Measurements from ENCODE around the gene FBP1. TPM values are rescaled to one million over a fixed set of nuclear protein-coding genes. Genes with fewer than 3 reads are reported as not detected.
"Not testable (repeated sequence)": the region's sequence is repeated elsewhere in the genome, so short reads cannot be mapped to it uniquely, and the experiment has no call there.

The FBP1 gene
- total RNA-seq, 2 experiments from 2014 or later: 0.39 to 0.47 TPM

DNA sequence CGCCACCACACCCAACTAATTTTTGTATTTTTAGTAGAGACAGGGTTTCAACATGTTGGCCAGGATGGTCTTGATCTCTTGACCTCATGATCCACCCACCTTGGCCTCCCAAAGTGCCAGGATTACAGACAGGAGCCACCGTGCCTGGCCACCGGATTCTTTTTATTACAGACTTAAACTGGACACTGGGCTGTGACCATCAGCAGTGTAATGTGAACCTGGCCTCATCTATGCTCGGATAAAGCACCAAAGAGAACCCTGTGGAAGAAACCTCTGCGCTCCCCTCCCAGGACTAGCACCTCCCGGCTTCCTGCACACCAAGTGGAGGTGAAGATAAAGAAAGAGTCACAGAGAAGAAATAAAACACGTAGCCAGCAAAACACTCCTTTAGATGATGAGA, 46.6 kb downstream of the FBP1 start:
- H3K27me3 Mint-ChIP-seq: peaks cover 14% of the 10 kb centered on the region
- POLR2A ChIA-PET: not testable (repeated sequence)

DNA sequence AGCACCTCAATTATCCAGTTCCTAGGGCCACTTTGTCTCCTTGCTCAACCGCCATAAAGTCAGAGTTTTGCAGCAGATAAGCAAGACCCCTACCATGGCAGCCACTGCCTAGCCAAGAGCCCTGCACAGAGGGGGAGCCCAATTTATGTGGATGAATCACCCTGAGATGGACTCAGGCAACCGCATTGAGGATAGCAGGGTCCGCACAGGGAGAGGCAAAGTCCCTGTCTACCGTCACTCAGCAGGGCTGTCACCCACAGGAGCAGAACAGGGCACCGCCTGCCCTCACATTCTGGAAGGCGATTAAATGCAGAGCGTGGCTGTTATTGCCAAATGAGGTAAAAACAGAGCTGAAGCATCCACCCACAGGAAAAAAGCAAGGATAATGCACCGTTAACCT, 47.4 kb downstream of the FBP1 start:
- Mint-ChIP-seq H3K4me3 (no peak overlapping the region), H3K4me1 (peaks cover 4% of the 10 kb centered on the region), H3K9me3 (ENCODE audit: low read depth) (no peaks in the 10 kb centered on the region), H3K27ac (no peak overlapping the region), H3K27me3 (peaks cover 20% of the 10 kb centered on the region), H3K36me3 (ENCODE audit: low read depth) (no peaks in the 10 kb centered on the region)
- ChIA-PET POLR2A (no interaction called here), CTCF (no interaction called here)
- DNase-seq (no peak), ATAC-seq (no peak)
- intact Hi-C loops (cut with DNase I, micrococcal nuclease): no loop called here

More for the DNA sequence above, 46.6 kb downstream of the FBP1 start:
- H3K36me3 Mint-ChIP-seq (ENCODE audit: low read depth); ATAC-seq; H3K27ac Mint-ChIP-seq; DNase-seq; intact Hi-C loops (cut with DNase I, micrococcal nuclease); H3K4me3 Mint-ChIP-seq; H3K4me1 Mint-ChIP-seq; CTCF ChIA-PET; H3K9me3 Mint-ChIP-seq (ENCODE audit: low read depth): not testable (repeated sequence)

DNA sequence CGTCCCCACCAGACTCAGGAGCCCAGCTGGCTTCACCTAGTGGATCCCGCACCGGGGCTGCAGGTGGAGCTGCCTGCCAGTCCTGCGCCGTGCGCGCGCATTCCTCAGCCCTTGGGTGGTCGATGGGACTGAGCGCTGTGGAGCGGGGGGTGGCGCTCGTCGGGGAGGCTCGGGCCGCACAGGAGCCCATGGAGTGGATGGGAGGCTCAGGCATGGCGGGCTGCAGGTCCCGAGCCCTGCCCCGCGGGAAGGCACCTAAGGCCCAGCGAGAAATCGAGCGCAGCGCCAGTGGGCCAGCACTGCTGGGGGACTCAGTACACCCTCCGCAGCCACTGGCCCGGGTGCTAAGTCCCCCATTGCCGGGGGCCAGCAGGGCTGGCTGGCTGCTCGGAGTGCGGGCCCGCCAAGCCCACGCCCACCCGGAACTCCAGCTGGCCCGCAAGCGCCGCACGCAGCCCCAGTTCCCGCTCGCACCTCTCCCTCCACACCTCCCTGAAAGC, 48.2 kb downstream of the FBP1 start:
- intact Hi-C loops (cut with DNase I, micrococcal nuclease); H3K27ac Mint-ChIP-seq; DNase-seq; H3K36me3 Mint-ChIP-seq (ENCODE audit: low read depth); H3K4me3 Mint-ChIP-seq; POLR2A ChIA-PET; CTCF ChIA-PET; ATAC-seq; H3K9me3 Mint-ChIP-seq (ENCODE audit: low read depth): not testable (repeated sequence)
- Mint-ChIP-seq H3K27me3 (peaks cover 20% of the 10 kb centered on the region), H3K4me1 (peaks cover 11% of the 10 kb centered on the region)

DNA sequence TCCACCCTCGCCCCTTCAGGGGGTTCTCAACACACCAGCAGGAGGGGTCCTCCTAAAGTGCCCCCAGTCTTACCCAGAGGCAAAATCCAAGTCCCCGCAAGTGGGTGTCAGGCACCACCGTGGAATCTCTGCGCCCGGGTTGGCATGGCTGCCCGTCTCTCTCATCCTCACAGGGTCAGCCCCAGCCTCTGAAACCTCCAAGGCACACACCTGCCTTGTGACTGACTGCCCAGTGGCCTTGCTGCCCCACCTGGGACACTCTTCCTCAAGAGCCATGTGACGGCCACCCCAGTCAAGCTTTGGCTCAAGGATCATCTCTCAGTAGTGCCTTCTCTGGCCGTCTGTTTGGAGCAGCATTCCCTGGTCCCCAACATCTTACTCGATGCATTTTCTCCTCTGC, 50.6 kb downstream of the FBP1 start:
- no peak for DNase-seq
- POLR2A ChIA-PET: no interaction called here
- intact Hi-C loops (cut with DNase I, micrococcal nuclease): no loop called here
- H3K27me3 Mint-ChIP-seq: peaks cover 16% of the 10 kb centered on the region
- H3K4me1 Mint-ChIP-seq: peaks cover 25% of the 10 kb centered on the region
- no peak overlapping the region for H3K4me3 Mint-ChIP-seq
- no peaks in the 10 kb centered on the region for H3K36me3 Mint-ChIP-seq (ENCODE audit: low read depth)
- H3K27ac Mint-ChIP-seq: no peak overlapping the region
- CTCF ChIA-PET: interaction anchor here (0.7 kb wide), 1 partner anchor 764 kb away, joined by 7 read pairs; no protein-coding TSS in a partner anchor
- no peaks in the 10 kb centered on the region for H3K9me3 Mint-ChIP-seq (ENCODE audit: low read depth)
- no peak for ATAC-seq

DNA sequence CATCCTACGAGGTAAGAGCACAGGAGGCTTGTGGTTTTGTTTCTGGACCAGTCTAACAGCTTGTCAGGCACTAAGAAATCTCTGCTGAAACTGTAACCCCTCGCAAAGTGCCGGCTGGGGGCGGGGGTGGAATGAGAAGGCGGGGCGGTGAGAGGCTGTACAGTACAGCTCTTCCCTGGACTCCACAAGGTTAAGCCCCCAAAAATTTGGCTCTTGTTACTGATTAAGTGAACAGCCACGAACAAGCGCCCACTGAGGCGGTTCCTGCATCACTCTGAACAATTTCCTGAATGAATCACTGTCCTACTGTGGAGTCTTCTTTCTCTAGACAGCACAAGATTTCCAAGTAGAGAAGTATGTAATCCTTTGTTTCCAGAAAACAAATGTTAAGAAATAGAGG, 52.5 kb downstream of the FBP1 start:
- ATAC-seq (no peak), DNase-seq (peak; percentile 8)
- H3K9me3 Mint-ChIP-seq (ENCODE audit: low read depth): no peaks in the 10 kb centered on the region
- peaks cover 25% of the 10 kb centered on the region for H3K4me1 Mint-ChIP-seq
- no peak overlapping the region for H3K4me3 Mint-ChIP-seq
- ChIA-PET CTCF (interaction anchor here (0.6 to 1.6 kb wide), 4 partner anchors 11 to 1010 kb away, joined by 3 to 4 read pairs (median 3); no protein-coding TSS in a partner anchor), POLR2A (no interaction called here)
- intact Hi-C loops (cut with DNase I, micrococcal nuclease): no loop called here
- H3K36me3 Mint-ChIP-seq (ENCODE audit: low read depth): no peaks in the 10 kb centered on the region
- H3K27me3 Mint-ChIP-seq: peaks cover 16% of the 10 kb centered on the region
- no peak overlapping the region for H3K27ac Mint-ChIP-seq

DNA sequence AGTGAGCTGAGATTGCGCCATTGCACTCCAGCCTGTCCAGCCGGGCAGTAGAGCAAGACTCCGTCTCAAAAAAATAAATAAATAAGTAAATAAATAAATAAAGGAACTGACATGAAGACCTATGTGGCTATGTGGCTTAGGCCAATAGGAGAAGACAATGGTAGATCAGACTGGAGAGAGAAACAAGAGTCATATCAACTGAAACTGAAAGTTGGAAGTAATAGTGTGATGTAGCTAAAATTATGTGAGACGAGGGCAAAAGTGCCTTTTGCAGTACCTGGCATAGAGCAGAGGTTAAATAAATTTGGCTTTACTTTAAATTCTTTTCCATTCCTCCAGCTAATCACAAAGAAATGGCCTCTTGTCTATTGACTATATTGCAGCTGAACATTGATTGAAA, 53.0 kb downstream of the FBP1 start:
- ATAC-seq (peak; percentile 47), DNase-seq (no peak)
- Mint-ChIP-seq H3K9me3 (ENCODE audit: low read depth) (no peaks in the 10 kb centered on the region), H3K36me3 (ENCODE audit: low read depth) (no peaks in the 10 kb centered on the region), H3K4me1 (peaks cover 25% of the 10 kb centered on the region), H3K4me3 (no peak overlapping the region), H3K27ac (no peak overlapping the region), H3K27me3 (peaks cover 14% of the 10 kb centered on the region)
- intact Hi-C loops (cut with DNase I, micrococcal nuclease): no loop called here
- ChIA-PET POLR2A (no interaction called here), CTCF (interaction anchor here (0.6 to 1.6 kb wide), 5 partner anchors 11 to 1009 kb away, joined by 3 to 4 read pairs (median 3); partner anchors contain the start of gene PCAT7)

DNA sequence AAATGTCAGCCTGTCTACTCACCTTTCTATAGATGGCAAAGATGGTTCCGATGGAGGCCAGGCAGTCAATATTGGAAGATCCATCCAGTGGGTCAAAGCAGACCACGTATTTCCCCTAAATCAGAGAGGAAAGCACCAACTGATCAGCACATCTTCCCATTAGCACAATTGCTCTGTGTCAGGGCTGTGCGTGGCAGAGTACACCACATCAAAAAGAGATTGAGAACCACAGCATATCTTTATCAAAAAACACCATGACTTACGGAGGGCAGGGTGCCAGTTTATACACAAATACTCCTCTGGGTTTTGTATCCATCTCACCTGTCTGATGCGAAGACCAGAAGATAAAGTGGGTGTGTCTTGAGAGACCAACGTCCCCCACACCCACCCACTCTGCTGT, 54.8 kb downstream of the FBP1 start:
- peak; percentile 47 for ATAC-seq

DNA sequence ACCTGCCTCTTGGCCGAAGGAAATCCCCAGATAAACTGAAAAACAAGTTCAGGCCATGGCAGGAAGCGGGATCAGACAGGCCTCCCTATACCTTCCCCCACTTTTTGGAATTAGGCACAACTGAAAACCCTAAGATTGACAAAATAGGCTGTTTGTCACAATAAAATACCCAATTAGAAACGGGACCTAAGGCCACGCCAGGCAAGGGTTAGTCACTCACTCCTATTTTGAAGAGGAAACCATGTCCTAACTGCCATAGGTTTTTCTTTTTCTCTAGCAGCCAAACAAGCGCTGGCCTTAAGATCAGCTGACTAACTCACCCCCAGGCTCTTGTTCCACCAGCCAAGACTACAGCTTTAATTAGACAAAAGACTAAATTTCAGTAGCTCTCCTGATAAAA, 57.6 kb downstream of the FBP1 start:
- intact Hi-C loops (cut with DNase I, micrococcal nuclease): no loop called here
- no peak for ATAC-seq
- CTCF ChIA-PET: interaction anchor here (0.5 to 0.6 kb wide), 2 partner anchors 87 to 436 kb away, joined by 3 to 5 read pairs; no protein-coding TSS in a partner anchor
- no peak for DNase-seq
- Mint-ChIP-seq H3K9me3 (ENCODE audit: low read depth) (no peaks in the 10 kb centered on the region), H3K4me3 (no peak overlapping the region), H3K27ac (no peak overlapping the region), H3K36me3 (ENCODE audit: low read depth) (no peaks in the 10 kb centered on the region), H3K27me3 (no peaks in the 10 kb centered on the region), H3K4me1 (peaks cover 20% of the 10 kb centered on the region)
- POLR2A ChIA-PET: no interaction called here

More for the DNA sequence above, 54.8 kb downstream of the FBP1 start:
- no peak overlapping the region for H3K4me3 Mint-ChIP-seq
- intact Hi-C loops (cut with DNase I, micrococcal nuclease): no loop called here
- H3K4me1 Mint-ChIP-seq: peaks cover 25% of the 10 kb centered on the region
- peak; percentile 10 for DNase-seq
- H3K27ac Mint-ChIP-seq: no peak overlapping the region
- H3K27me3 Mint-ChIP-seq: peaks cover 14% of the 10 kb centered on the region
- CTCF ChIA-PET: interaction anchor here (0.8 kb wide), 1 partner anchor 543 kb away, joined by 5 read pairs; no protein-coding TSS in a partner anchor
- POLR2A ChIA-PET: no interaction called here
- H3K9me3 Mint-ChIP-seq (ENCODE audit: low read depth): no peaks in the 10 kb centered on the region
- H3K36me3 Mint-ChIP-seq (ENCODE audit: low read depth): no peaks in the 10 kb centered on the region

DNA sequence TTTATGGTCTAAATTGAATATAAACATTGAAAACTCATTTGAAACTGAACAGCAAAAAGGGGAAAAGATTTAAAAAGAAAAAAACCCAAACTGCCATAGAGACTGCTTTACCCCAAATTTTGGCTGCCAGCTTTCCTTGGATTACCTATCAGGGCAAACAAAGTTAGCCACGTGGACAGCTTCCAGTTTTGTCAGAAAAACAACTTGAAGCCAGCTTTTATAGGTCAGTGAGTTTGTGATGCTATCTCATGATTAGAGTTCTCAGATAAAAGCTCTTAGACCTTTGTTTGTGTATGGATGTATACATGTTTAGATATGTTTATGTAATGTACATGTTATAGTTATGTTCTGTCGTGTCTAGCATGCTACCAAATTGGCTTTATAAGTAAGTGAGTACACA, 61.7 kb downstream of the FBP1 start:
- Mint-ChIP-seq H3K4me1 (no peaks in the 10 kb centered on the region), H3K9me3 (ENCODE audit: low read depth) (no peaks in the 10 kb centered on the region), H3K4me3 (no peak overlapping the region), H3K27me3 (peaks cover 9% of the 10 kb centered on the region), H3K27ac (no peak overlapping the region), H3K36me3 (ENCODE audit: low read depth) (no peaks in the 10 kb centered on the region)
- ChIA-PET POLR2A (interaction anchor here (0.6 kb wide), 1 partner anchor 546 kb away, joined by 3 read pairs; no protein-coding TSS in a partner anchor), CTCF (no interaction called here)
- no peak for ATAC-seq
- intact Hi-C loops (cut with DNase I, micrococcal nuclease): no loop called here
- DNase-seq: no peak

DNA sequence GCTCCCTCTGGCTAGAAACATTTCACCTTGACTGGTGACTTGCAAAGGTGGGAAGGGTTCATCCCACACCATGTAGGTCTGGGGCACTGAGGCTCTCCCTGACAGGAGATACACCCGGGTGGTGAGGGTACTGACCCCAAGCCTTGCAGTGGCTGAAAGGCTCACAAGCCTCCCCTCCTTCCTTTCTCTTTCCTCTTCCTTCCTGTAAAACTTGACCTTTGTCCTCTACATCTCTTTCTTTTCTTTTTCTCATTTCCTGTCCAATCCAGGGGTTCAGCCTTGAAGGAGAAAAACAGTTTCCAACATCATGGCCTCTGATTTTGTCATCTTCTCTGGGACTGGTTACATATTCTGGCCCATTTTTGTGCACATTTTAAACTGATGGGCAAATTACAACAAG, 62.3 kb downstream of the FBP1 start:
- Mint-ChIP-seq H3K4me1 (no peaks in the 10 kb centered on the region), H3K36me3 (ENCODE audit: low read depth) (no peaks in the 10 kb centered on the region), H3K27me3 (peaks cover 15% of the 10 kb centered on the region), H3K9me3 (ENCODE audit: low read depth) (no peaks in the 10 kb centered on the region), H3K27ac (no peak overlapping the region), H3K4me3 (no peak overlapping the region)
- no peak for ATAC-seq
- CTCF ChIA-PET: no interaction called here
- DNase-seq: no peak
- POLR2A ChIA-PET: no interaction called here
- intact Hi-C loops (cut with DNase I, micrococcal nuclease): no loop called here

DNA sequence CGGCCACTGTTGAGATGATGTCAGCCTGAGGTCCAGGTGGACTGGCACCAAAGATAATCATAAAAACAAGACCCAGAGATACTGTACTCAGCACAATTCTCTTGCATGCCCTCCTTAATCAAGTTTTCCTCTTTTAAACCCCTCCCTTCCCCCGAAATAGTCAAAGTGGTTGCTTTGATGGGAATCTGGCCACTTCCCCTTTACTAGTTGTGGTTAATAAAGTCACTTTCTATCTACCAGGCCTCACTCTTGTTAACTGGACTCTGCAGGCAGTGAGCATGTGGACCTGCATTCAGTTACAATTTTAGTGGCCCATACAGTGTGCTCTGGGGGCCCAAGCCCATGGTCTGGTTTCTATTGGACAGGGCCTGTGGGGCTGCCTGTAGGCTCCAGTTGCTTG, 63.2 kb downstream of the FBP1 start:
- H3K27me3 Mint-ChIP-seq: peaks cover 18% of the 10 kb centered on the region
- CTCF ChIA-PET: no interaction called here
- H3K9me3 Mint-ChIP-seq (ENCODE audit: low read depth): no peaks in the 10 kb centered on the region
- DNase-seq: no peak
- POLR2A ChIA-PET: no interaction called here
- intact Hi-C loops (cut with DNase I, micrococcal nuclease): no loop called here
- no peaks in the 10 kb centered on the region for H3K4me1 Mint-ChIP-seq
- no peak for ATAC-seq
- no peak overlapping the region for H3K27ac Mint-ChIP-seq
- no peaks in the 10 kb centered on the region for H3K36me3 Mint-ChIP-seq (ENCODE audit: low read depth)
- no peak overlapping the region for H3K4me3 Mint-ChIP-seq

DNA sequence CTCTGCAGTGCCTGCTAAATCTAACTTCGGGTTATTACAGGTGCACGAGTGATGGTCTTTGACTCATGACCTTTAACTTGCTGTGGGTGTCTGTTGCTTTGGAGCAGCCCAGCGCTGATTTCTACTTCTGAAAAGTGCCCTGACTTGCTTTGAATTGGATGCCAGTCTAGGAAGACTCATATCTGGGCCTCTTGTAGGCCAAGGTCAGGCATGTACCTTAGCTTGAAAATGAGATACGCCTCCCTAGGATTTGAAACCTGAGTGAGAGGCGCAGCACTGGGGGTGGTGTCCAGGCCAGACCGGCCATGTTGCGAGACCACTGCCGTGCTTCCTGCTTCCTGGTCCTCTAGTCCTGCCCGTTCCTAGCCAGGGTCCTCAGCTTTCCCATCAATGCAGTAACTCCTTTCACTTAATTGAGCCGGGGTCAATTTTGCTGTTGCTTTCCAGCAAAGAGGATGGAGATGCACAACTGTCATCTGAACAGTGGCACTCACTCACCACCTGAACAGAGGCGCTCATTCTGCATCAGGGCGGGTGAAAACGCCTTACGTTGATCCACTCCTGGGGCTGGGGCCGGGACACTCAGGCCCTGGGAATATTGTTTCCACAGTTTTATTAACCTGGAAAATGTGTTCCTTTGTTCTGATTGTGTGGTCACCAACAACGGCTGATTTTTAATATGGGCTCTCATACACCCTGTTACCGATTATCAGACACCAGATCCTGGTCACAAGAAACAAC, 70.2 kb downstream of the FBP1 start:
- CTCF ChIA-PET: no interaction called here
- ATAC-seq (no peak), DNase-seq (no peak)
- no peak overlapping the region for H3K4me3 Mint-ChIP-seq
- peaks cover 13% of the 10 kb centered on the region for H3K27me3 Mint-ChIP-seq
- no peaks in the 10 kb centered on the region for H3K4me1 Mint-ChIP-seq
- H3K27ac Mint-ChIP-seq: no peak overlapping the region
- intact Hi-C loops (cut with DNase I, micrococcal nuclease): no loop called here
- no peaks in the 10 kb centered on the region for H3K36me3 Mint-ChIP-seq (ENCODE audit: low read depth)
- POLR2A ChIA-PET: no interaction called here
- no peaks in the 10 kb centered on the region for H3K9me3 Mint-ChIP-seq (ENCODE audit: low read depth)

Data from activated CD4-positive, alpha-beta T cell treated with anti-CD3 and anti-CD28 coated beads for 36 hours (primary cell).